SK-N-SH treated with all-trans-retinoic acid at 6 μM for 48 hours (cell line): Measurements from ENCODE around the gene ST3GAL4.
A peak's percentile ranks its signal among the peaks of the same experiment; 100 is the strongest.
"Not testable (repeated sequence)": the region's sequence is repeated elsewhere in the genome, so short reads cannot be mapped to it uniquely, and the experiment has no call there.

Source experiments
- ATAC-seq: fragments of 200-7000 bp; cut with Tn5 transposase; 3 replicates; pipeline ENCODE4 v1.9.1; 2020; ENCODE audit warnings: mild to moderate bottlenecking, moderate library complexity
- ARNTL ChIP-seq: fragments of 450-650 bp; formaldehyde crosslinking; IDR thresholded peaks from 2 replicates; pipeline ENCODE4 v1.5.0; 2020; ENCODE audit warnings: low read depth, mild to moderate bottlenecking, moderate library complexity, borderline replicate concordance
- BACH2 ChIP-seq: fragments of 250-450 bp; sonication (Bioruptor Pico); IDR thresholded peaks from 2 replicates; pipeline ENCODE4 v1.9.0; 2021; ENCODE audit warnings: mild to moderate bottlenecking, borderline replicate concordance
- CREB5 ChIP-seq: fragments of 250-450 bp; sonication (Bioruptor Pico); IDR thresholded peaks from 2 replicates; pipeline ENCODE4 v1.5.1; 2020; ENCODE audit warnings: low read depth, mild to moderate bottlenecking, moderate library complexity
- CSDC2 ChIP-seq: fragments of 250-450 bp; sonication (Bioruptor Pico); IDR thresholded peaks from 2 replicates; pipeline ENCODE4 v1.5.0; 2020; ENCODE audit warnings: mild to moderate bottlenecking, moderate library complexity
- CSRNP3 ChIP-seq: fragments of 250-450 bp; sonication (Bioruptor Pico); IDR thresholded peaks from 2 replicates; pipeline ENCODE4 v1.5.1; 2021; ENCODE audit warnings: mild to moderate bottlenecking, moderate library complexity
- ESRRG ChIP-seq: fragments of 250-450 bp; sonication (Bioruptor Pico); IDR thresholded peaks from 2 replicates; pipeline ENCODE4 v1.6.1; 2021; ENCODE audit warnings: mild to moderate bottlenecking
- GLIS3 ChIP-seq: fragments of 250-450 bp; sonication (Bioruptor Pico); IDR thresholded peaks from 2 replicates; pipeline ENCODE4 v1.5.0; 2020; ENCODE audit warnings: mild to moderate bottlenecking, moderate library complexity
- OSR1 ChIP-seq: fragments of 250-450 bp; sonication (Bioruptor Pico); IDR thresholded peaks from 2 replicates; pipeline ENCODE4 v1.8.0; 2022; ENCODE audit warnings: moderate library complexity, mild to moderate bottlenecking, inconsistent platforms
- PATZ1 ChIP-seq: fragments of 250-450 bp; sonication (Bioruptor Pico); IDR thresholded peaks from 2 replicates; pipeline ENCODE4 v1.8.0; 2020; ENCODE audit warnings: mild to moderate bottlenecking, moderate library complexity, borderline replicate concordance
- POU6F1 ChIP-seq: fragments of 250-450 bp; sonication (Bioruptor Pico); IDR thresholded peaks from 2 replicates; pipeline ENCODE4 v1.8.0; 2021; ENCODE audit warnings: low read depth, mild to moderate bottlenecking, moderate library complexity, borderline replicate concordance
- PPARA ChIP-seq: fragments of 250-450 bp; sonication (Bioruptor Pico); IDR thresholded peaks from 2 replicates; pipeline ENCODE4 v1.5.0; 2020; ENCODE audit warnings: mild to moderate bottlenecking, borderline replicate concordance
- RARB ChIP-seq: fragments of 250-450 bp; sonication (Bioruptor Pico); IDR thresholded peaks from 2 replicates; pipeline ENCODE4 v1.8.0; 2021; ENCODE audit warnings: mild to moderate bottlenecking, moderate library complexity
- SNAI2 ChIP-seq: fragments of 250-450 bp; sonication (Bioruptor Pico); IDR thresholded peaks from 2 replicates; pipeline ENCODE4 v1.5.0; 2020; ENCODE audit warnings: mild to moderate bottlenecking, moderate library complexity
- TOX ChIP-seq: fragments of 250-450 bp; sonication (Bioruptor Pico); IDR thresholded peaks from 2 replicates; pipeline ENCODE4 v1.8.0; 2021; ENCODE audit warnings: mild to moderate bottlenecking, moderate library complexity, borderline replicate concordance
- TSHZ2 ChIP-seq: fragments of 250-450 bp; sonication (Bioruptor Pico); IDR thresholded peaks from 2 replicates; pipeline ENCODE4 v1.5.0; 2020; ENCODE audit warnings: mild to moderate bottlenecking, moderate library complexity
- ZC3H10 ChIP-seq: fragments of 250-450 bp; sonication (Bioruptor Pico); IDR thresholded peaks from 2 replicates; pipeline ENCODE4 v1.5.1; 2021; ENCODE audit warnings: mild to moderate bottlenecking, moderate library complexity
- ZFP3 ChIP-seq: fragments of 250-450 bp; sonication (Bioruptor Pico); IDR thresholded peaks from 2 replicates; pipeline ENCODE4 v1.5.0; 2020; ENCODE audit warnings: mild to moderate bottlenecking, moderate library complexity
- ZFP30 ChIP-seq: fragments of 450-650 bp; formaldehyde crosslinking; IDR thresholded peaks from 2 replicates; pipeline ENCODE4 v1.5.0; 2022; ENCODE audit warnings: mild to moderate bottlenecking, moderate library complexity
- ZNF565 ChIP-seq: fragments of 450-650 bp; formaldehyde crosslinking; conservative IDR thresholded peaks from 2 replicates; pipeline ENCODE4 v1.5.0; 2020; ENCODE audit warnings: low read depth, mild to moderate bottlenecking, moderate library complexity
- ZNF70 ChIP-seq: fragments of 450-650 bp; formaldehyde crosslinking; IDR thresholded peaks from 2 replicates; pipeline ENCODE4 v1.5.0; 2020; ENCODE audit warnings: mild to moderate bottlenecking, moderate library complexity
- ZNF8 ChIP-seq: fragments of 450-650 bp; formaldehyde crosslinking; IDR thresholded peaks from 2 replicates; pipeline ENCODE4 v1.5.0; 2020; ENCODE audit warnings: mild to moderate bottlenecking, moderate library complexity

ST3GAL4 gene

GRCh38 chr11:126374562-126375300, 19.2 kb downstream of the ST3GAL4 start:
- ATAC-seq, result not testable (repeated sequence)

- no peak for ATAC-seq
- TF ChIP-seq CSDC2 (no peak), OSR1 (CRISPR knock-in tag) (no peak), ZFP30 (CRISPR knock-in tag) (no peak), GLIS3 (CRISPR knock-in tag) (no peak), BACH2 (CRISPR knock-in tag) (no peak), RARB (CRISPR knock-in tag) (no peak)
- TF ChIP-seq, all 23 proteins: peak for 0
These were observed 20.2 kb downstream of the ST3GAL4 start for GRCh38 chr11:126375726-126376125.

- peak; percentile 48; the same call in 2 of the 3 replicates for ATAC-seq
- TF ChIP-seq ZFP3 (CRISPR knock-in tag) (no peak), PATZ1 (CRISPR knock-in tag) (no peak), RARB (CRISPR knock-in tag) (no peak), SNAI2 (CRISPR knock-in tag) (no peak), ZNF70 (no peak), ZNF565 (CRISPR knock-in tag) (no peak), ZC3H10 (CRISPR knock-in tag) (no peak), TSHZ2 (CRISPR knock-in tag) (no peak), ZNF8 (no peak), POU6F1 (CRISPR knock-in tag) (no peak), GLIS3 (CRISPR knock-in tag) (no peak), CSRNP3 (CRISPR knock-in tag) (no peak), ARNTL (CRISPR knock-in tag) (no peak), CREB5 (CRISPR knock-in tag) (no peak), PPARA (no peak), TOX (CRISPR knock-in tag) (no peak)
These were observed 23.3 kb downstream of the ST3GAL4 start for GRCh38 chr11:126378763-126379162.

- no peak for ATAC-seq
- TF ChIP-seq ZNF565 (CRISPR knock-in tag), result no peak
- no peak for TF ChIP-seq ZFP3 (CRISPR knock-in tag)
- TF ChIP-seq CREB5 (CRISPR knock-in tag), result no peak
- no peak for TF ChIP-seq GLIS3 (CRISPR knock-in tag)
- no peak for TF ChIP-seq CSDC2
- no peak for TF ChIP-seq OSR1 (CRISPR knock-in tag)
- no peak for TF ChIP-seq SNAI2 (CRISPR knock-in tag)
- TF ChIP-seq PPARA, result no peak
- no peak for TF ChIP-seq ZNF8
- TF ChIP-seq POU6F1 (CRISPR knock-in tag), result no peak
- TF ChIP-seq TOX (CRISPR knock-in tag), result no peak
- TF ChIP-seq ARNTL (CRISPR knock-in tag), result no peak
- TF ChIP-seq ESRRG (CRISPR knock-in tag), result no peak
- no peak for TF ChIP-seq RARB (CRISPR knock-in tag)
These were observed 25.4 kb downstream of the ST3GAL4 start for GRCh38 chr11:126380909-126381308.
